IMR-90 (cell line): ENCODE data around the gene UGT1A1. TPM values are rescaled to one million over a fixed set of nuclear protein-coding genes. Genes with fewer than 3 reads are reported as not detected.

Source experiments
- ATAC-seq: fragments of 200-7000 bp; cut with Tn5 transposase; 2 replicates; pipeline ENCODE4 v1.9.1; 2020; ENCODE audit warnings: low read depth, mild to moderate bottlenecking, moderate library complexity
- BruUV-seq: library from RNA; stranded (reverse); fragments of 400-500 nt; replicated peaks from 2 replicates; lab custom pipeline; 2021; lab: Mats Ljungman, UMichigan
- CTCF ChIA-PET: fragments of 300-600 bp; formaldehyde crosslinking; extraction: SDS; loops from one replicate; lab custom pipeline; 2021; ENCODE audit warnings: antibody characterized with exemption; lab: Yijun Ruan, JAX
- POLR2A ChIA-PET: fragments of 300-600 bp; sonication (Branson Sonifier 250); formaldehyde crosslinking; loops from one replicate; lab custom pipeline; 2022; ENCODE audit warnings: antibody characterized with exemption; ENCODE audit not compliant: unreplicated experiment; lab: Charles Lee
- DNase-seq: peaks from one replicate; pipeline ENCODE4 v3.0.0; 2013
- H2AFZ ChIP-seq: replicated peaks from 2 replicates; pipeline ENCODE3; 2013; ENCODE audit warnings: low read length, mild to moderate bottlenecking; ENCODE audit not compliant: poor library complexity
- H2AK5ac ChIP-seq: 2 replicates; pipeline ENCODE4 v1.6.1; 2013; ENCODE audit warnings: low read depth, low read length, inconsistent platforms
- H2AK9ac ChIP-seq: replicated peaks from 2 replicates; pipeline ENCODE3; 2013; ENCODE audit warnings: mild to moderate bottlenecking, low read depth, low read length, moderate library complexity; ENCODE audit not compliant: poor library complexity
- H2BK120ac ChIP-seq: 2 replicates; pipeline ENCODE4 v1.6.1; 2013; ENCODE audit warnings: low read depth, low read length, inconsistent platforms
- H2BK15ac ChIP-seq: 3 replicates; pipeline ENCODE4 v1.6.1; 2013; ENCODE audit warnings: low read depth, low read length, inconsistent platforms
- H2BK20ac ChIP-seq: 2 replicates; pipeline ENCODE4 v1.6.1; 2013; ENCODE audit warnings: low read depth, mild to moderate bottlenecking, inconsistent platforms, low read length, moderate library complexity
- H2BK5ac ChIP-seq: 2 replicates; pipeline ENCODE4 v1.6.1; 2013; ENCODE audit warnings: mild to moderate bottlenecking, low read depth, low read length, inconsistent platforms; ENCODE audit not compliant: poor library complexity, severe bottlenecking
- H3K14ac ChIP-seq: replicated peaks from 2 replicates; pipeline ENCODE4 v1.6.1; 2013; ENCODE audit warnings: low read depth, low read length, inconsistent platforms
- H3K18ac ChIP-seq: 2 replicates; pipeline ENCODE4 v1.6.1; 2013; ENCODE audit warnings: low read depth, low read length, control low read depth
- H3K23ac ChIP-seq: 2 replicates; pipeline ENCODE4 v1.6.1; 2013; ENCODE audit warnings: low read depth, low read length, inconsistent platforms
- H3K27ac ChIP-seq: 2 replicates; pipeline ENCODE4 v1.5.1; 2013; ENCODE audit warnings: mild to moderate bottlenecking, control low read depth, low read length; ENCODE audit not compliant: insufficient read depth
- H3K27me3 ChIP-seq: 2 replicates; pipeline ENCODE4 v1.6.1; 2013; ENCODE audit warnings: low read length; ENCODE audit not compliant: control insufficient read depth, insufficient read depth
- H3K36me3 ChIP-seq: 2 replicates; pipeline ENCODE4 v1.6.1; 2013; ENCODE audit warnings: low read length, mixed read lengths; ENCODE audit not compliant: control insufficient read depth, insufficient read depth
- H3K4ac ChIP-seq: 2 replicates; pipeline ENCODE4 v1.6.1; 2013; ENCODE audit warnings: low read depth, low read length, inconsistent platforms
- H3K4me1 ChIP-seq: 2 replicates; pipeline ENCODE4 v1.6.1; 2013; ENCODE audit warnings: low read length, mixed read lengths; ENCODE audit not compliant: control insufficient read depth, insufficient read depth
- H3K4me2 ChIP-seq: 2 replicates; pipeline ENCODE4 v1.6.1; 2013; ENCODE audit warnings: low read depth, mild to moderate bottlenecking, control low read depth, low read length, moderate library complexity
- H3K4me3 ChIP-seq: 2 replicates; pipeline ENCODE4 v1.5.1; 2013; ENCODE audit warnings: low read depth, mild to moderate bottlenecking, control low read depth, low read length, moderate library complexity; ENCODE audit not compliant: insufficient read depth
- H3K56ac ChIP-seq: 2 replicates; pipeline ENCODE4 v1.6.1; 2013; ENCODE audit warnings: low read length, inconsistent platforms; ENCODE audit not compliant: insufficient read depth; ENCODE audit errors: extremely low read depth
- H3K79me1 ChIP-seq, 2 experiments: 2 replicates each; pipeline ENCODE4 v1.6.1; 2013; ENCODE audit warnings: low read length in 2 of 2, inconsistent platforms in 1 of 2, low read depth in 1 of 2
- H3K9ac ChIP-seq: 2 replicates; pipeline ENCODE4 v1.6.1; 2013; ENCODE audit warnings: low read depth, low read length, control low read depth
- H3K9me1 ChIP-seq: 2 replicates; pipeline ENCODE4 v1.6.1; 2013; ENCODE audit warnings: low read length, inconsistent platforms; ENCODE audit not compliant: insufficient read depth
- H3K9me3 ChIP-seq: 2 replicates; pipeline ENCODE4 v1.6.1; 2013; ENCODE audit warnings: low read length; ENCODE audit not compliant: control insufficient read depth, insufficient read depth
- H4K20me1 ChIP-seq: 2 replicates; pipeline ENCODE4 v1.6.1; 2013; ENCODE audit warnings: low read length, inconsistent platforms; ENCODE audit not compliant: insufficient read depth
- H4K5ac ChIP-seq: 2 replicates; pipeline ENCODE4 v1.6.1; 2013; ENCODE audit warnings: mild to moderate bottlenecking, low read depth, low read length, control low read depth
- H4K8ac ChIP-seq, 2 experiments: 2 replicates each; pipeline ENCODE4 v1.6.1; 2013; ENCODE audit warnings: low read depth in 2 of 2, low read length in 2 of 2, control low read depth in 1 of 2, inconsistent platforms in 1 of 2
- H4K91ac ChIP-seq: 2 replicates; pipeline ENCODE4 v1.6.1; 2013; ENCODE audit warnings: low read depth, low read length, inconsistent platforms; ENCODE audit not compliant: insufficient read depth
- CHD1 ChIP-seq: IDR thresholded peaks from 2 replicates; pipeline ENCODE4 v1.6.1; 2012; ENCODE audit warnings: low read depth, low read length, improper control_type of control experiment
- MAFK ChIP-seq: IDR thresholded peaks from 2 replicates; pipeline ENCODE4 v1.6.1; 2012; ENCODE audit warnings: low read depth, low read length, improper control_type of control experiment
- NFE2L2 ChIP-seq: fragments of 150-350 bp; IDR thresholded peaks from 2 replicates; pipeline ENCODE4 v1.6.1; 2016; ENCODE audit warnings: low read depth, mild to moderate bottlenecking, low read length
- RFX5 ChIP-seq: IDR thresholded peaks from 2 replicates; pipeline ENCODE4 v1.8.0; 2012; ENCODE audit warnings: low read depth, mild to moderate bottlenecking, low read length, moderate library complexity
- WGBS, 2 experiments: methylation state at CpG; one replicate each; pipeline versions ENCODE4 v1.1.5 to v1.1.7; 2013; ENCODE audit warnings: missing lambda C conversion rate in 2 of 2; ENCODE audit not compliant: insufficient read length in 1 of 2; ENCODE audit errors: extremely low coverage in 2 of 2; 5-methylcytosine and 5-hydroxymethylcytosine counted together
- dilution Hi-C: fragments of 300-500 bp; cut with HindIII; formaldehyde crosslinking; loops from one replicate; pipeline ENCODE4 v1.14.3; 2018; ENCODE audit warnings: low sequenced_read_pairs; ENCODE audit not compliant: unreplicated experiment
- in situ Hi-C: fragments of 300-500 bp; cut with MboI; formaldehyde crosslinking; loops from 3 replicates; pipeline ENCODE4 v1.14.3; 2019; ENCODE audit warnings: low sequenced_read_pairs, inconsistent platforms, mixed read lengths
- intact Hi-C: fragments of 100-400 bp; cut with micrococcal nuclease; formaldehyde crosslinking; loops from 2 replicates; pipeline ENCODE4 v1.10.0; 2022
- polyA plus RNA-seq, 3 experiments: library from polyadenylated mRNA; depleted of rRNA; stranded (reverse); fragments of >200 nt; gene quantifications; 2 replicates each; pipeline ENCODE4 v1.2.3, GENCODE V29; 2012; ENCODE audit warnings: low replicate concordance in 1 of 3
- total RNA-seq: library from RNA; depleted of rRNA; stranded (reverse); fragments of >200 nt; gene quantifications from 2 replicates; pipeline ENCODE4 v1.2.3, GENCODE V29; 2012
- TF ChIP-seq, protein P1 (sequence below): conservative IDR thresholded peaks from 2 replicates; pipeline ENCODE4 v1.5.1; 2012; ENCODE audit warnings: mild to moderate bottlenecking, low read depth, low read length, improper control_type of control experiment
- TF ChIP-seq, protein P2 (sequence below): fragments of 150-350 bp; IDR thresholded peaks from 2 replicates; pipeline ENCODE4 v1.6.1; 2017; ENCODE audit warnings: mild to moderate bottlenecking, antibody characterized with exemption, low read length, low read depth

UGT1A1 gene
- total and polyA plus RNA-seq, 2 of the 4 experiments (the other 2 are of a cell fraction), result not detected

DNA sequence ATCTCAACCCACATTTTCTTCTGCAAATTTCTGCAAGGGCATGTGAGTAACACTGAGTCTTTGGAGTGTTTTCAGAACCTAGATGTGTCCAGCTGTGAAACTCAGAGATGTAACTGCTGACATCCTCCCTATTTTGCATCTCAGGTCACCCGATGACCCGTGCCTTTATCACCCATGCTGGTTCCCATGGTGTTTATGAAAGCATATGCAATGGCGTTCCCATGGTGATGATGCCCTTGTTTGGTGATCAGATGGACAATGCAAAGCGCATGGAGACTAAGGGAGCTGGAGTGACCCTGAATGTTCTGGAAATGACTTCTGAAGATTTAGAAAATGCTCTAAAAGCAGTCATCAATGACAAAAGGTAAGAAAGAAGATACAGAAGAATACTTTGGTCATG is 8.0 kb downstream of the UGT1A1 start:
- no peaks in the 10 kb centered on the region for H3K36me3 ChIP-seq
- no peak overlapping the region for H3K14ac ChIP-seq
- no peak overlapping the region for H2BK15ac ChIP-seq
- H3K4me2 ChIP-seq, result no peak overlapping the region
- H2AK5ac ChIP-seq, result no peak overlapping the region
- H3K9me1 ChIP-seq, result 0 out of 2 replicates have a peak, but pooled peaks cover 5% of the 10 kb centered on the region
- no peaks in the 10 kb centered on the region for H3K27me3 ChIP-seq
- no peak overlapping the region for H2AK9ac ChIP-seq
- H2BK5ac ChIP-seq, result no peak overlapping the region
- ATAC-seq (no peak), DNase-seq (no peak)
- no peak overlapping the region for H3K18ac ChIP-seq
- H3K56ac ChIP-seq, result no peak overlapping the region
- WGBS, 2 experiments, result 60% methylated on average over 3 of the region's 4 CpGs; no CpG with 5 or more reads in 1 of the 2 experiments
- H3K79me1 ChIP-seq, result no peaks in the 10 kb centered on the region
- H4K8ac ChIP-seq, result no peak overlapping the region
- no peak overlapping the region for H2BK20ac ChIP-seq
- no peak overlapping the region for H4K91ac ChIP-seq
- no peaks in the 10 kb centered on the region for H3K9me3 ChIP-seq
- BruUV-seq, result no TSS peak
- intact Hi-C loops, result no loop called here
- H4K20me1 ChIP-seq, result no peaks in the 10 kb centered on the region
- dilution Hi-C loops, result no loop called here
- H2BK120ac ChIP-seq, result no peak overlapping the region
- H4K5ac ChIP-seq, result no peak overlapping the region
- POLR2A ChIA-PET, result no interaction called here
- no peak overlapping the region for H3K4me3 ChIP-seq
- in situ Hi-C loops, result no loop called here
- H2AFZ ChIP-seq, result no peak overlapping the region
- TF ChIP-seq, protein P1, sequence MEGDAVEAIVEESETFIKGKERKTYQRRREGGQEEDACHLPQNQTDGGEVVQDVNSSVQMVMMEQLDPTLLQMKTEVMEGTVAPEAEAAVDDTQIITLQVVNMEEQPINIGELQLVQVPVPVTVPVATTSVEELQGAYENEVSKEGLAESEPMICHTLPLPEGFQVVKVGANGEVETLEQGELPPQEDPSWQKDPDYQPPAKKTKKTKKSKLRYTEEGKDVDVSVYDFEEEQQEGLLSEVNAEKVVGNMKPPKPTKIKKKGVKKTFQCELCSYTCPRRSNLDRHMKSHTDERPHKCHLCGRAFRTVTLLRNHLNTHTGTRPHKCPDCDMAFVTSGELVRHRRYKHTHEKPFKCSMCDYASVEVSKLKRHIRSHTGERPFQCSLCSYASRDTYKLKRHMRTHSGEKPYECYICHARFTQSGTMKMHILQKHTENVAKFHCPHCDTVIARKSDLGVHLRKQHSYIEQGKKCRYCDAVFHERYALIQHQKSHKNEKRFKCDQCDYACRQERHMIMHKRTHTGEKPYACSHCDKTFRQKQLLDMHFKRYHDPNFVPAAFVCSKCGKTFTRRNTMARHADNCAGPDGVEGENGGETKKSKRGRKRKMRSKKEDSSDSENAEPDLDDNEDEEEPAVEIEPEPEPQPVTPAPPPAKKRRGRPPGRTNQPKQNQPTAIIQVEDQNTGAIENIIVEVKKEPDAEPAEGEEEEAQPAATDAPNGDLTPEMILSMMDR, result no peak
- TF ChIP-seq MAFK, result no peak
- TF ChIP-seq, protein P2, sequence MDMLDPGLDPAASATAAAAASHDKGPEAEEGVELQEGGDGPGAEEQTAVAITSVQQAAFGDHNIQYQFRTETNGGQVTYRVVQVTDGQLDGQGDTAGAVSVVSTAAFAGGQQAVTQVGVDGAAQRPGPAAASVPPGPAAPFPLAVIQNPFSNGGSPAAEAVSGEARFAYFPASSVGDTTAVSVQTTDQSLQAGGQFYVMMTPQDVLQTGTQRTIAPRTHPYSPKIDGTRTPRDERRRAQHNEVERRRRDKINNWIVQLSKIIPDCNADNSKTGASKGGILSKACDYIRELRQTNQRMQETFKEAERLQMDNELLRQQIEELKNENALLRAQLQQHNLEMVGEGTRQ, result no peak
- TF ChIP-seq RFX5, result no peak
- no peak for TF ChIP-seq NFE2L2
- TF ChIP-seq CHD1, result no peak
- H3K23ac ChIP-seq, result no peak overlapping the region
- peaks cover 12% of the 10 kb centered on the region for H3K4me1 ChIP-seq
- H3K4ac ChIP-seq, result no peak overlapping the region
- no peak overlapping the region for H3K27ac ChIP-seq
- no peak overlapping the region for H3K9ac ChIP-seq
- CTCF ChIA-PET, result no interaction called here
